SK-N-SH treated with all-trans-retinoic acid at 6 μM for 48 hours (cell line): ENCODE results near the gene ZNF777.

Source experiments
- ATAC-seq: fragments of 200-7000 bp; cut with Tn5 transposase; 3 replicates; pipeline ENCODE4 v1.9.1; 2020; ENCODE audit warnings: mild to moderate bottlenecking, moderate library complexity
- ARNTL ChIP-seq: fragments of 450-650 bp; formaldehyde crosslinking; IDR thresholded peaks from 2 replicates; pipeline ENCODE4 v1.5.0; 2020; ENCODE audit warnings: low read depth, mild to moderate bottlenecking, moderate library complexity, borderline replicate concordance
- BACH2 ChIP-seq: fragments of 250-450 bp; sonication (Bioruptor Pico); IDR thresholded peaks from 2 replicates; pipeline ENCODE4 v1.9.0; 2021; ENCODE audit warnings: mild to moderate bottlenecking, borderline replicate concordance
- CSDC2 ChIP-seq: fragments of 250-450 bp; sonication (Bioruptor Pico); IDR thresholded peaks from 2 replicates; pipeline ENCODE4 v1.5.0; 2020; ENCODE audit warnings: mild to moderate bottlenecking, moderate library complexity
- CSRNP3 ChIP-seq: fragments of 250-450 bp; sonication (Bioruptor Pico); IDR thresholded peaks from 2 replicates; pipeline ENCODE4 v1.5.1; 2021; ENCODE audit warnings: mild to moderate bottlenecking, moderate library complexity
- ESRRG ChIP-seq: fragments of 250-450 bp; sonication (Bioruptor Pico); IDR thresholded peaks from 2 replicates; pipeline ENCODE4 v1.6.1; 2021; ENCODE audit warnings: mild to moderate bottlenecking
- GLIS3 ChIP-seq: fragments of 250-450 bp; sonication (Bioruptor Pico); IDR thresholded peaks from 2 replicates; pipeline ENCODE4 v1.5.0; 2020; ENCODE audit warnings: mild to moderate bottlenecking, moderate library complexity
- ISL1 ChIP-seq: fragments of 250-450 bp; sonication (Bioruptor Pico); IDR thresholded peaks from 2 replicates; pipeline ENCODE4 v2.1.2; 2022; ENCODE audit warnings: mild to moderate bottlenecking, moderate library complexity
- OSR1 ChIP-seq: fragments of 250-450 bp; sonication (Bioruptor Pico); IDR thresholded peaks from 2 replicates; pipeline ENCODE4 v1.8.0; 2022; ENCODE audit warnings: moderate library complexity, mild to moderate bottlenecking, inconsistent platforms
- PATZ1 ChIP-seq: fragments of 250-450 bp; sonication (Bioruptor Pico); IDR thresholded peaks from 2 replicates; pipeline ENCODE4 v1.8.0; 2020; ENCODE audit warnings: mild to moderate bottlenecking, moderate library complexity, borderline replicate concordance
- POU6F1 ChIP-seq: fragments of 250-450 bp; sonication (Bioruptor Pico); IDR thresholded peaks from 2 replicates; pipeline ENCODE4 v1.8.0; 2021; ENCODE audit warnings: low read depth, mild to moderate bottlenecking, moderate library complexity, borderline replicate concordance
- PPARA ChIP-seq: fragments of 250-450 bp; sonication (Bioruptor Pico); IDR thresholded peaks from 2 replicates; pipeline ENCODE4 v1.5.0; 2020; ENCODE audit warnings: mild to moderate bottlenecking, borderline replicate concordance
- SNAI2 ChIP-seq: fragments of 250-450 bp; sonication (Bioruptor Pico); IDR thresholded peaks from 2 replicates; pipeline ENCODE4 v1.5.0; 2020; ENCODE audit warnings: mild to moderate bottlenecking, moderate library complexity
- TCF4 ChIP-seq: fragments of 250-450 bp; sonication (Bioruptor Pico); IDR thresholded peaks from 2 replicates; pipeline ENCODE4 v1.8.0; 2021; ENCODE audit warnings: mild to moderate bottlenecking, moderate library complexity, borderline replicate concordance
- TOX ChIP-seq: fragments of 250-450 bp; sonication (Bioruptor Pico); IDR thresholded peaks from 2 replicates; pipeline ENCODE4 v1.8.0; 2021; ENCODE audit warnings: mild to moderate bottlenecking, moderate library complexity, borderline replicate concordance
- ZFP3 ChIP-seq: fragments of 250-450 bp; sonication (Bioruptor Pico); IDR thresholded peaks from 2 replicates; pipeline ENCODE4 v1.5.0; 2020; ENCODE audit warnings: mild to moderate bottlenecking, moderate library complexity
- ZFP30 ChIP-seq: fragments of 450-650 bp; formaldehyde crosslinking; IDR thresholded peaks from 2 replicates; pipeline ENCODE4 v1.5.0; 2022; ENCODE audit warnings: mild to moderate bottlenecking, moderate library complexity
- ZNF565 ChIP-seq: fragments of 450-650 bp; formaldehyde crosslinking; conservative IDR thresholded peaks from 2 replicates; pipeline ENCODE4 v1.5.0; 2020; ENCODE audit warnings: low read depth, mild to moderate bottlenecking, moderate library complexity
- ZNF70 ChIP-seq: fragments of 450-650 bp; formaldehyde crosslinking; IDR thresholded peaks from 2 replicates; pipeline ENCODE4 v1.5.0; 2020; ENCODE audit warnings: mild to moderate bottlenecking, moderate library complexity
- ZNF8 ChIP-seq: fragments of 450-650 bp; formaldehyde crosslinking; IDR thresholded peaks from 2 replicates; pipeline ENCODE4 v1.5.0; 2020; ENCODE audit warnings: mild to moderate bottlenecking, moderate library complexity
- TF ChIP-seq, protein P1 (sequence below): fragments of 250-450 bp; sonication (Bioruptor Pico); IDR thresholded peaks from 2 replicates; pipeline ENCODE4 v1.5.0; 2020; ENCODE audit warnings: mild to moderate bottlenecking, moderate library complexity

ZNF777 gene

DNA sequence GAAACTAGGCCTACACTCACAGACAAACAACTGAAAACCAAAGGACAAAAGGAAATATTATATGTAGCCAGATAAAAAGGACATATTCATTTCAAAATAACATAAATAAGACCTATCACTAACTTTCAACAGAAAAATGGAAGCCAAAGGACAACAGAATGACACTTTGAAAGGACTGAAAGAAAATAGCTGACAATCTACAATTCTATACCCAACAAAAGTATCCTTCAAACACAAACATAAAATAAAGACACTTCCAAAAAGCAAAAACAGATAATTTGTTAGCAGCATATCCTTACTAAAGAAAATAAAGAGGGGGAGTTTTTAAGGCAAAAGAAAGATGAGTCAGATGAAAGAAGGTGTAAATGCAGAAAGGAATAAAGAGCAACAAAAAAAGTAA is 44.7 kb upstream of the ZNF777 start:
- ATAC-seq = no peak
- TF ChIP-seq ESRRG (CRISPR knock-in tag) (no peak), ZFP30 (CRISPR knock-in tag) (no peak), ZNF565 (CRISPR knock-in tag) (no peak), POU6F1 (no peak), CSRNP3 (CRISPR knock-in tag) (no peak), ISL1 (CRISPR knock-in tag) (no peak), BACH2 (CRISPR knock-in tag) (no peak)
- TF ChIP-seq, protein P1, sequence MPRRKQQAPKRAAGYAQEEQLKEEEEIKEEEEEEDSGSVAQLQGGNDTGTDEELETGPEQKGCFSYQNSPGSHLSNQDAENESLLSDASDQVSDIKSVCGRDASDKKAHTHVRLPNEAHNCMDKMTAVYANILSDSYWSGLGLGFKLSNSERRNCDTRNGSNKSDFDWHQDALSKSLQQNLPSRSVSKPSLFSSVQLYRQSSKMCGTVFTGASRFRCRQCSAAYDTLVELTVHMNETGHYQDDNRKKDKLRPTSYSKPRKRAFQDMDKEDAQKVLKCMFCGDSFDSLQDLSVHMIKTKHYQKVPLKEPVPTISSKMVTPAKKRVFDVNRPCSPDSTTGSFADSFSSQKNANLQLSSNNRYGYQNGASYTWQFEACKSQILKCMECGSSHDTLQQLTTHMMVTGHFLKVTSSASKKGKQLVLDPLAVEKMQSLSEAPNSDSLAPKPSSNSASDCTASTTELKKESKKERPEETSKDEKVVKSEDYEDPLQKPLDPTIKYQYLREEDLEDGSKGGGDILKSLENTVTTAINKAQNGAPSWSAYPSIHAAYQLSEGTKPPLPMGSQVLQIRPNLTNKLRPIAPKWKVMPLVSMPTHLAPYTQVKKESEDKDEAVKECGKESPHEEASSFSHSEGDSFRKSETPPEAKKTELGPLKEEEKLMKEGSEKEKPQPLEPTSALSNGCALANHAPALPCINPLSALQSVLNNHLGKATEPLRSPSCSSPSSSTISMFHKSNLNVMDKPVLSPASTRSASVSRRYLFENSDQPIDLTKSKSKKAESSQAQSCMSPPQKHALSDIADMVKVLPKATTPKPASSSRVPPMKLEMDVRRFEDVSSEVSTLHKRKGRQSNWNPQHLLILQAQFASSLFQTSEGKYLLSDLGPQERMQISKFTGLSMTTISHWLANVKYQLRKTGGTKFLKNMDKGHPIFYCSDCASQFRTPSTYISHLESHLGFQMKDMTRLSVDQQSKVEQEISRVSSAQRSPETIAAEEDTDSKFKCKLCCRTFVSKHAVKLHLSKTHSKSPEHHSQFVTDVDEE (CRISPR knock-in tag) = no peak

- TF ChIP-seq ZNF8 (no peak), GLIS3 (CRISPR knock-in tag) (no peak), BACH2 (CRISPR knock-in tag) (no peak), POU6F1 (no peak), OSR1 (CRISPR knock-in tag) (no peak), ZFP30 (CRISPR knock-in tag) (no peak), ESRRG (CRISPR knock-in tag) (no peak), TOX (CRISPR knock-in tag) (no peak), CSRNP3 (CRISPR knock-in tag) (no peak)
These were observed 40.8 kb upstream of the ZNF777 start for GRCh38 chr7:149501651-149502050.

GRCh38 chr7:149500910-149501309 is 40.0 kb upstream of the ZNF777 start:
- TF ChIP-seq GLIS3 (CRISPR knock-in tag) (no peak), ISL1 (CRISPR knock-in tag) (no peak)
- ATAC-seq = no peak

More at GRCh38 chr7:149501651-149502050, 40.8 kb upstream of the ZNF777 start:
- no peak for ATAC-seq

GRCh38 chr7:149500201-149500600 is 39.3 kb upstream of the ZNF777 start:
- TF ChIP-seq PATZ1 (CRISPR knock-in tag) (no peak), GLIS3 (CRISPR knock-in tag) (no peak), ZNF70 (CRISPR knock-in tag) (no peak), CSDC2 (CRISPR knock-in tag) (no peak), SNAI2 (CRISPR knock-in tag) (no peak), ISL1 (CRISPR knock-in tag) (no peak), BACH2 (CRISPR knock-in tag) (no peak), ESRRG (CRISPR knock-in tag) (no peak), ZFP3 (CRISPR knock-in tag) (no peak), ZFP30 (CRISPR knock-in tag) (no peak), ZNF565 (CRISPR knock-in tag) (no peak), ARNTL (CRISPR knock-in tag) (no peak), PPARA (CRISPR knock-in tag) (no peak), TCF4 (CRISPR knock-in tag) (no peak)
- TF ChIP-seq, protein P1 (CRISPR knock-in tag) = no peak
- ATAC-seq = no peak
